Neural progenitor cell (in vitro differentiated cells): ENCODE measurements around the gene WSCD2. TPM values are rescaled to one million over a fixed set of nuclear protein-coding genes. Genes with fewer than 3 reads are reported as not detected.

Experiments
- DNase-seq: peaks from one replicate; pipeline ENCODE4 v3.0.0-alpha.2; 2016; ENCODE audit warnings: low spot score
- H2AFZ ChIP-seq: fragments of 200-600 bp; sonication (generic); replicated peaks from 2 replicates; pipeline ENCODE4 v1.6.1; 2016; ENCODE audit warnings: antibody characterized with exemption
- H3F3A ChIP-seq: fragments of 200-600 bp; sonication (generic); 2 replicates; pipeline ENCODE4 v1.6.1; 2016; ENCODE audit warnings: antibody characterized with exemption, low read depth
- H3K27ac ChIP-seq: fragments of 200-600 bp; sonication (generic); 2 replicates; pipeline ENCODE4 v1.5.1; 2016; ENCODE audit warnings: mild to moderate bottlenecking
- H3K27me3 ChIP-seq: fragments of 200-600 bp; sonication (generic); 2 replicates; pipeline ENCODE4 v1.6.1; 2016; ENCODE audit warnings: mild to moderate bottlenecking, moderate library complexity
- H3K36me3 ChIP-seq: fragments of 200-600 bp; sonication (generic); 2 replicates; pipeline ENCODE4 v1.5.1; 2016
- H3K4me1 ChIP-seq: fragments of 200-600 bp; sonication (generic); 2 replicates; pipeline ENCODE4 v1.6.1; 2016; ENCODE audit warnings: mixed run types
- H3K4me2 ChIP-seq: fragments of 200-600 bp; sonication (generic); 2 replicates; pipeline ENCODE4 v1.6.1; 2016
- H3K4me3 ChIP-seq: fragments of 200-600 bp; sonication (generic); 2 replicates; pipeline ENCODE4 v1.5.1; 2016
- H3K79me2 ChIP-seq: fragments of 200-600 bp; sonication (generic); 2 replicates; pipeline ENCODE4 v1.6.1; 2016; ENCODE audit warnings: low read depth
- H3K9ac ChIP-seq: fragments of 200-600 bp; sonication (generic); 2 replicates; pipeline ENCODE4 v1.6.1; 2016
- H3K9me3 ChIP-seq: fragments of 200-600 bp; sonication (generic); 2 replicates; pipeline ENCODE4 v1.5.1; 2016; ENCODE audit warnings: low read depth
- H4K20me1 ChIP-seq: fragments of 200-600 bp; sonication (generic); 2 replicates; pipeline ENCODE4 v1.6.1; 2016; ENCODE audit warnings: low read depth
- H3K27ac Mint-ChIP-seq: 3 replicates; pipeline ENCODE4 v1.8.0; 2021; ENCODE audit warnings: mixed read lengths
- H3K27me3 Mint-ChIP-seq: 2 replicates; pipeline ENCODE4 v1.8.0; 2022; ENCODE audit warnings: low read depth, mild to moderate bottlenecking, inconsistent platforms, moderate library complexity, mixed read lengths; ENCODE audit not compliant: insufficient read depth
- H3K36me3 Mint-ChIP-seq: 3 replicates; pipeline ENCODE4 v1.8.0; 2021; ENCODE audit warnings: mixed read lengths
- H3K4me1 Mint-ChIP-seq: 3 replicates; pipeline ENCODE4 v1.8.0; 2021; ENCODE audit warnings: mixed read lengths
- H3K4me3 Mint-ChIP-seq: 3 replicates; pipeline ENCODE4 v1.8.0; 2021; ENCODE audit warnings: mild to moderate bottlenecking, moderate library complexity, mixed read lengths
- H3K9me3 Mint-ChIP-seq: 3 replicates; pipeline ENCODE4 v1.8.0; 2020; ENCODE audit warnings: mixed read lengths
- CTCF ChIP-seq: fragments of 200-600 bp; sonication (generic); IDR thresholded peaks from 2 replicates; pipeline ENCODE4 v1.5.1; 2017; ENCODE audit warnings: antibody characterized with exemption, mild to moderate bottlenecking
- EZH2 ChIP-seq: fragments of 200-600 bp; sonication (generic); IDR thresholded peaks from 2 replicates; pipeline ENCODE4 v1.6.1; 2017; ENCODE audit warnings: antibody characterized with exemption, mild to moderate bottlenecking, moderate library complexity
- EZH2phosphoT487 ChIP-seq: fragments of 200-600 bp; sonication (generic); IDR thresholded peaks from 2 replicates; pipeline ENCODE4 v1.6.1; 2017; ENCODE audit warnings: antibody characterized with exemption
- total RNA-seq: library from RNA; depleted of rRNA; stranded (reverse); fragments of >200 nt; gene quantifications from 2 replicates; pipeline ENCODE4 v1.2.3, GENCODE V29; 2015; ENCODE audit warnings: low replicate concordance

The WSCD2 gene
- total RNA-seq, 1 donor from 2014 or later = 6.6 TPM

DNA sequence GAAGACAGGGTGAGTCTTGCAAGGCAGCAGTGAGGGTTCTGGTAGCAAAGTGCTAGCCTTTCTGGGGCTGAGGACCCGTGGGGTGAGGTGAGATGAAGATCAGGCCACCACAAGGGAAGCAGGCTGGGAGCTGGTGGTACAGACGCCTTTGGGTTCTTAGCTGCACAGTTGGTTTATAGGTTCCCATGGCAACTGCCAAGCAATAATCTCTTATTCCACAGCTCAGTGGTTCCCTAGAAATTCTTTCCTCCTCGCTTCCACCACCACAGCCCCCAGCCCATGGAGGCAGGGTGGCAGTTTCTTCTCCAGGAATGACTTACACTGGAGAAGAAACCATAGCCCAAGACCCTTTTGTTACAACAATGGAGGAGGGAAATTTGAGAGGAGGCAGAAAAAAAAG lies 127.9 kb downstream of the WSCD2 start:
- peaks cover 24% of the 10 kb centered on the region for H3K4me1 ChIP-seq
- Mint-ChIP-seq H3K27me3 (peaks cover 15% of the 10 kb centered on the region), H3K4me3 (no peak overlapping the region), H3K9me3 (peaks cover 31% of the 10 kb centered on the region), H3K4me1 (peaks cover 58% of the 10 kb centered on the region), H3K27ac (peak overlapping the region; percentile 68), H3K36me3 (no peaks in the 10 kb centered on the region)
- H3K9ac ChIP-seq = no peak overlapping the region
- H3F3A ChIP-seq = no peaks in the 10 kb centered on the region
- H3K79me2 ChIP-seq = no peaks in the 10 kb centered on the region
- no peaks in the 10 kb centered on the region for H3K36me3 ChIP-seq
- no peak overlapping the region for H3K4me2 ChIP-seq
- no peak overlapping the region for H2AFZ ChIP-seq
- peaks cover 8% of the 10 kb centered on the region for H3K9me3 ChIP-seq
- no peak for DNase-seq
- H3K27ac ChIP-seq = no peak overlapping the region
- H4K20me1 ChIP-seq = no peaks in the 10 kb centered on the region
- TF ChIP-seq EZH2phosphoT487 = no peak
- no peak for TF ChIP-seq EZH2
- no peak for TF ChIP-seq CTCF
- no peak overlapping the region for H3K4me3 ChIP-seq
- no peaks in the 10 kb centered on the region for H3K27me3 ChIP-seq

- Mint-ChIP-seq H3K27ac (peak overlapping the region; percentile 13), H3K4me3 (no peak overlapping the region), H3K27me3 (peaks cover 13% of the 10 kb centered on the region), H3K36me3 (no peaks in the 10 kb centered on the region), H3K9me3 (peaks cover 37% of the 10 kb centered on the region), H3K4me1 (peaks cover 51% of the 10 kb centered on the region)
- DNase-seq = no peak
- H3K4me1 ChIP-seq = peaks cover 20% of the 10 kb centered on the region
- no peak overlapping the region for H3K4me3 ChIP-seq
- no peak overlapping the region for H3K4me2 ChIP-seq
- H2AFZ ChIP-seq = no peak overlapping the region
- H3K9ac ChIP-seq = no peak overlapping the region
- TF ChIP-seq CTCF = no peak
- H4K20me1 ChIP-seq = no peaks in the 10 kb centered on the region
- H3K27me3 ChIP-seq = no peaks in the 10 kb centered on the region
- H3F3A ChIP-seq = no peaks in the 10 kb centered on the region
- no peaks in the 10 kb centered on the region for H3K36me3 ChIP-seq
- H3K9me3 ChIP-seq = peaks cover 8% of the 10 kb centered on the region
- H3K79me2 ChIP-seq = no peaks in the 10 kb centered on the region
- no peak overlapping the region for H3K27ac ChIP-seq
Measured at GRCh38 chr12:108257610-108258106, 128.6 kb downstream of the WSCD2 start.

- Histone ChIP-seq H3K4me1 (peaks cover under 1% of the 10 kb centered on the region), H3K79me2 (no peaks in the 10 kb centered on the region)
- peaks cover 11% of the 10 kb centered on the region for H3K27me3 Mint-ChIP-seq
Measured at GRCh38 chr12:108260039-108260438, 131.0 kb downstream of the WSCD2 start.

More at GRCh38 chr12:108260039-108260438, 131.0 kb downstream of the WSCD2 start:
- TF ChIP-seq EZH2phosphoT487 (no peak), CTCF (no peak), EZH2 (no peak)
- Histone ChIP-seq H3K27ac (no peak overlapping the region), H3K36me3 (no peaks in the 10 kb centered on the region), H4K20me1 (no peaks in the 10 kb centered on the region), H3K27me3 (no peaks in the 10 kb centered on the region), H3K9me3 (peaks cover 8% of the 10 kb centered on the region), H3K9ac (no peak overlapping the region), H2AFZ (no peak overlapping the region), H3K4me3 (no peak overlapping the region), H3F3A (no peaks in the 10 kb centered on the region), H3K4me2 (no peak overlapping the region)
- peaks cover 45% of the 10 kb centered on the region for H3K9me3 Mint-ChIP-seq
- H3K4me3 Mint-ChIP-seq = no peak overlapping the region
- H3K4me1 Mint-ChIP-seq = peaks cover 27% of the 10 kb centered on the region
- no peak overlapping the region for H3K27ac Mint-ChIP-seq
- no peaks in the 10 kb centered on the region for H3K36me3 Mint-ChIP-seq
- no peak for DNase-seq
